Activated CD8-positive, alpha-beta T cell treated with anti-CD3 and anti-CD28 coated beads, Interleukin-2, amount 10 ng/mL, durations not matched to agents 7 days and 5 days (primary cell): Measurements from ENCODE around the gene AP1S1. TPM values are rescaled to one million over a fixed set of nuclear protein-coding genes. Genes with fewer than 3 reads are reported as not detected.

Source experiments
- ATAC-seq: fragments of 150-1000 bp; cut with Tn5 transposase; one replicate; pipeline ENCODE4 v1.10.0; 2021; ENCODE audit warnings: moderate library complexity
- CTCF ChIA-PET: fragments of 350-600 bp; sonication (Branson Sonifier 250); formaldehyde crosslinking; loops from one replicate; lab custom pipeline; 2021; ENCODE audit warnings: antibody characterized with exemption; lab: Charles Lee
- POLR2A ChIA-PET: fragments of 350-600 bp; sonication (Branson Sonifier 250); formaldehyde crosslinking; loops from one replicate; lab custom pipeline; 2021; ENCODE audit warnings: antibody characterized with exemption; lab: Charles Lee
- DNase-seq: peaks from one replicate; pipeline ENCODE4 v3.0.0-alpha.2; 2020
- H3K27ac Mint-ChIP-seq: one replicate; pipeline ENCODE4 v1.8.0; 2021; ENCODE audit warnings: mild to moderate bottlenecking, mixed read lengths
- H3K27me3 Mint-ChIP-seq: one replicate; pipeline ENCODE4 v1.8.0; 2021; ENCODE audit warnings: low read depth, mixed read lengths
- H3K36me3 Mint-ChIP-seq: one replicate; pipeline ENCODE4 v1.8.0; 2021; ENCODE audit warnings: low read depth, mixed read lengths
- H3K4me1 Mint-ChIP-seq: one replicate; pipeline ENCODE4 v1.8.0; 2021; ENCODE audit warnings: low read depth, mixed read lengths
- H3K4me3 Mint-ChIP-seq: one replicate; pipeline ENCODE4 v1.8.0; 2021; ENCODE audit warnings: mild to moderate bottlenecking, mixed read lengths
- H3K9me3 Mint-ChIP-seq: one replicate; pipeline ENCODE4 v1.8.0; 2022; ENCODE audit warnings: mixed read lengths; ENCODE audit not compliant: insufficient read depth
- total RNA-seq, 2 experiments: library from RNA; stranded (reverse); gene quantifications; one replicate each; pipeline ENCODE4 v1.2.3, GENCODE V29; 2021

The AP1S1 gene
- total RNA-seq, 2 experiments from 2014 or later = 46.2 to 48.9 TPM

- POLR2A ChIA-PET = interaction anchor here (0.7 to 1.3 kb wide), 3 partner anchors 9 to 44 kb away, joined by 3 read pairs; partner anchors contain the start of genes VGF and ZNHIT1
- peak; percentile 65 for ATAC-seq
- CTCF ChIA-PET = interaction anchor here (0.7 to 2.8 kb wide), 9 partner anchors 9 to 117 kb away, joined by 3 to 34 read pairs (median 5); partner anchors contain the start of gene VGF
- Mint-ChIP-seq H3K4me1 (peaks cover 49% of the 10 kb centered on the region), H3K36me3 (no peaks in the 10 kb centered on the region), H3K4me3 (peak overlapping the region; percentile 49), H3K9me3 (no peaks in the 10 kb centered on the region), H3K27me3 (peaks cover 82% of the 10 kb centered on the region), H3K27ac (no peak overlapping the region)
- peak; percentile 81 for DNase-seq
These were observed 19.5 kb downstream of the AP1S1 start for GRCh38 chr7:101173752-101174244.

- ATAC-seq (no peak), DNase-seq (no peak)
- Mint-ChIP-seq H3K36me3 (no peaks in the 10 kb centered on the region), H3K9me3 (no peaks in the 10 kb centered on the region), H3K4me3 (peak overlapping the region; percentile 49), H3K27ac (no peak overlapping the region), H3K27me3 (peaks cover 83% of the 10 kb centered on the region), H3K4me1 (peaks cover 46% of the 10 kb centered on the region)
- ChIA-PET POLR2A (interaction anchor here (1.2 to 1.3 kb wide), 2 partner anchors 9 to 43 kb away, joined by 3 read pairs; partner anchors contain the start of genes VGF and ZNHIT1), CTCF (interaction anchor here (0.7 to 2.8 kb wide), 8 partner anchors 9 to 116 kb away, joined by 3 to 34 read pairs (median 6); partner anchors contain the start of gene VGF)
These were observed 20.1 kb downstream of the AP1S1 start for GRCh38 chr7:101174322-101174854.

GRCh38 chr7:101175664-101176063, 21.4 kb downstream of the AP1S1 start:
- DNase-seq (no peak), ATAC-seq (no peak)
- Mint-ChIP-seq H3K4me3 (no peak overlapping the region), H3K36me3 (no peaks in the 10 kb centered on the region), H3K9me3 (no peaks in the 10 kb centered on the region), H3K4me1 (peaks cover 33% of the 10 kb centered on the region), H3K27me3 (peaks cover 83% of the 10 kb centered on the region), H3K27ac (no peak overlapping the region)
- CTCF ChIA-PET = interaction anchor here (2.7 to 2.8 kb wide), 2 partner anchors 17 to 32 kb away, joined by 14 to 19 read pairs; no protein-coding TSS in a partner anchor
- POLR2A ChIA-PET = no interaction called here

- Mint-ChIP-seq H3K27me3 (peaks cover 80% of the 10 kb centered on the region), H3K4me3 (no peak overlapping the region), H3K4me1 (peaks cover 18% of the 10 kb centered on the region), H3K9me3 (no peaks in the 10 kb centered on the region), H3K36me3 (no peaks in the 10 kb centered on the region), H3K27ac (no peak overlapping the region)
- POLR2A ChIA-PET = no interaction called here
- DNase-seq (no peak), ATAC-seq (no peak)
- CTCF ChIA-PET = interaction anchor here (1.1 to 2.7 kb wide), 4 partner anchors 10 to 40 kb away, joined by 3 to 14 read pairs (median 8); partner anchors contain the start of genes PLOD3 and ZNHIT1
These were observed 23.4 kb downstream of the AP1S1 start for GRCh38 chr7:101177644-101178043.

GRCh38 chr7:101179117-101179516, 24.8 kb downstream of the AP1S1 start:
- no peak for DNase-seq
- ATAC-seq = no peak
- Mint-ChIP-seq H3K27me3 (peaks cover 70% of the 10 kb centered on the region), H3K4me3 (no peak overlapping the region), H3K36me3 (no peaks in the 10 kb centered on the region), H3K4me1 (peaks cover 8% of the 10 kb centered on the region), H3K27ac (no peak overlapping the region), H3K9me3 (no peaks in the 10 kb centered on the region)
- POLR2A ChIA-PET = no interaction called here
- CTCF ChIA-PET = no interaction called here

GRCh38 chr7:101179713-101180112, 25.4 kb downstream of the AP1S1 start:
- no peaks in the 10 kb centered on the region for H3K36me3 Mint-ChIP-seq
- H3K4me1 Mint-ChIP-seq = peaks cover 2% of the 10 kb centered on the region
- H3K4me3 Mint-ChIP-seq = no peak overlapping the region
- peaks cover 65% of the 10 kb centered on the region for H3K27me3 Mint-ChIP-seq
- CTCF ChIA-PET = interaction anchor here (1.8 kb wide), 1 partner anchor 36 kb away, joined by 5 read pairs; no protein-coding TSS in a partner anchor
- no peak for DNase-seq
- ATAC-seq = no peak
- no peak overlapping the region for H3K27ac Mint-ChIP-seq
- no peaks in the 10 kb centered on the region for H3K9me3 Mint-ChIP-seq
- POLR2A ChIA-PET = no interaction called here

- ATAC-seq (no peak), DNase-seq (no peak)
- POLR2A ChIA-PET = no interaction called here
- no peaks in the 10 kb centered on the region for H3K9me3 Mint-ChIP-seq
- peaks cover 63% of the 10 kb centered on the region for H3K27me3 Mint-ChIP-seq
- no peak within 1 kb of the TSS for H3K27ac Mint-ChIP-seq
- no peaks in the 10 kb centered on the region for H3K36me3 Mint-ChIP-seq
- peaks cover 2% of the 10 kb centered on the region for H3K4me1 Mint-ChIP-seq
- H3K4me3 Mint-ChIP-seq = no peak within 1 kb of the TSS
- CTCF ChIA-PET = interaction anchor here (1.8 kb wide), 1 partner anchor 36 kb away, joined by 5 read pairs; no protein-coding TSS in a partner anchor
These were observed 26.0 kb downstream of the AP1S1 start, which contains the start of gene NAT16 for GRCh38 chr7:101180130-101180755. Gene NAT16, minus strand, starts transcription at chr7:101180293. Its CDS starts 5,486 bp downstream, at chr7:101174807.

GRCh38 chr7:101185258-101185839, 31.1 kb downstream of the AP1S1 start:
- no peaks in the 10 kb centered on the region for H3K4me1 Mint-ChIP-seq
- H3K27me3 Mint-ChIP-seq = peaks cover 27% of the 10 kb centered on the region
- ATAC-seq (no peak), DNase-seq (no peak)
- no peaks in the 10 kb centered on the region for H3K36me3 Mint-ChIP-seq
- H3K27ac Mint-ChIP-seq = no peak overlapping the region
- POLR2A ChIA-PET = no interaction called here
- H3K4me3 Mint-ChIP-seq = no peak overlapping the region
- CTCF ChIA-PET = interaction anchor here (1.4 kb wide), 1 partner anchor 41 kb away, joined by 6 read pairs; no protein-coding TSS in a partner anchor
- H3K9me3 Mint-ChIP-seq = no peaks in the 10 kb centered on the region

GRCh38 chr7:101186194-101186593, 31.9 kb downstream of the AP1S1 start:
- Mint-ChIP-seq H3K36me3 (no peaks in the 10 kb centered on the region), H3K4me3 (no peak overlapping the region), H3K27me3 (peaks cover 20% of the 10 kb centered on the region), H3K27ac (no peak overlapping the region), H3K4me1 (no peaks in the 10 kb centered on the region), H3K9me3 (no peaks in the 10 kb centered on the region)
- no peak for ATAC-seq
- CTCF ChIA-PET = interaction anchor here (0.7 kb wide), 1 partner anchor 15 kb away, joined by 3 read pairs; no protein-coding TSS in a partner anchor
- no peak for DNase-seq
- POLR2A ChIA-PET = no interaction called here

- H3K9me3 Mint-ChIP-seq = no peaks in the 10 kb centered on the region
- H3K27me3 Mint-ChIP-seq = peaks cover 19% of the 10 kb centered on the region
- H3K4me1 Mint-ChIP-seq = no peaks in the 10 kb centered on the region
- no peak overlapping the region for H3K27ac Mint-ChIP-seq
- H3K36me3 Mint-ChIP-seq = no peaks in the 10 kb centered on the region
- ChIA-PET POLR2A (no interaction called here), CTCF (interaction anchor here (0.7 to 1.1 kb wide), 2 partner anchors 16 to 43 kb away, joined by 3 to 6 read pairs; no protein-coding TSS in a partner anchor)
- DNase-seq (no peak), ATAC-seq (no peak)
- H3K4me3 Mint-ChIP-seq = no peak overlapping the region
These were observed 32.7 kb downstream of the AP1S1 start for GRCh38 chr7:101186844-101187428.

GRCh38 chr7:101189109-101189508, 34.8 kb downstream of the AP1S1 start:
- ChIA-PET CTCF (interaction anchor here (6.7 kb wide), 1 partner anchor 46 kb away, joined by 232 read pairs; no protein-coding TSS in a partner anchor), POLR2A (no interaction called here)
- Mint-ChIP-seq H3K27ac (no peak overlapping the region), H3K4me3 (no peak overlapping the region), H3K9me3 (no peaks in the 10 kb centered on the region), H3K27me3 (peaks cover 10% of the 10 kb centered on the region), H3K4me1 (peaks cover 6% of the 10 kb centered on the region), H3K36me3 (no peaks in the 10 kb centered on the region)
- ATAC-seq (no peak), DNase-seq (no peak)
